Mesodermal cell (in vitro differentiated cells): ENCODE results near the gene INPP5D.

Experiments used
- H3K27ac ChIP-seq: 2 replicates; pipeline ENCODE4 v1.7.0; 2013; ENCODE audit warnings: mild to moderate bottlenecking, low read depth, low read length, moderate library complexity; ENCODE audit not compliant: severe bottlenecking
- H3K36me3 ChIP-seq: 2 replicates; pipeline ENCODE4 v1.7.1; 2013; ENCODE audit warnings: mild to moderate bottlenecking, low read length, moderate library complexity; ENCODE audit not compliant: control insufficient read depth, insufficient read depth
- H3K4me1 ChIP-seq: one replicate; pipeline ENCODE4 v1.7.1; 2013; ENCODE audit warnings: mild to moderate bottlenecking, low read length; ENCODE audit not compliant: insufficient read depth, control insufficient read depth, poor library complexity, severe bottlenecking
- H3K4me3 ChIP-seq: 2 replicates; pipeline ENCODE4 v1.7.0; 2013; ENCODE audit warnings: low read length, control low read depth, mild to moderate bottlenecking; ENCODE audit not compliant: insufficient read depth, poor library complexity, severe bottlenecking; ENCODE audit errors: extremely low read depth
- H3K9me3 ChIP-seq: 2 replicates; pipeline ENCODE4 v1.7.1; 2013; ENCODE audit warnings: mild to moderate bottlenecking, low read length, moderate library complexity; ENCODE audit not compliant: control insufficient read depth
- WGBS, 2 experiments: methylation state at CpG; one replicate each; pipeline ENCODE4 v1.1.5; 2013; ENCODE audit warnings: missing lambda C conversion rate in 2 of 2; ENCODE audit not compliant: insufficient coverage in 2 of 2; 5-methylcytosine and 5-hydroxymethylcytosine counted together

The INPP5D gene

DNA sequence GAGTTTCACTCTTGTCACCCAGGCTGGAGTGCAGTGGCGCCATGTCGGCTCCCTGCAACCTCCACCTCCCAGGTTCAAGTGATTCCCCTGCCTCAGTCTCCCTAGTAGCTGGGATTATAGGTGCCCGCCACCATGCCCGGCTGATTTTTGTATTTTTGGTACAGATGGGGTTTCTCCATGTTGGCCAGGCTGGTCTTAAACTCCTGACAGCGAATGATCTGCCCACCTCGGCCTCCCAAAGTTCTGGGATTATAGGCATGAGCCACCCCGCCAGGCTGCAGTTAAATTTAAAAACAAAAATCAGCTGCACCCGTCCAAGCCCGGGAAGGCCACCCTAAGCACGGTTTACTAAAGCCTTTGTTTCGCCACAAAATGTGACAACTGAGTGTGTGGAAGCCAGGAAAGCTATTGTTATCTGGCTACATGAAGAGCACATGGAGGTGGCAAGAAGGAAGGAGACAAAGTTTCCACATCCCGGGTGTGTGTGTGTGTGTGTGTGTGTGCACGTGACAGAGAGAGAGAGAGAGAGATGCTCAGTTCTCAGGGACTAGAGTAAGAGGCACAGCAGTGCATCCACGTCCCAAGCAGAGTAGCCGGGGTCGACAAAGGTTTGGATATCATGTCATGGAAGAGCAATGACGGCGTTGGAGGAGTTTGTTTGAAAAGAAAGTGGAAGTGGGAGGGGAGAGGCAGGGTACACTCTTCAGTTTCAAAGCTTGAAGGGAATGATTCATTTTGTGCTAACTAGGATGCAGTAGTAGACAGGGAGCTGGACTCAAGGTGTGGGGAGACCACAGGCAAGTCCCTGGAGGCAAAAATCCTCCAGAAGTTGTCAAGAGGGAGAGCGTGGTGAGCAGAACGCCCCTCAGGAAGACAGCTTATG lies 20.1 kb downstream of the INPP5D start:
- Histone ChIP-seq H3K4me3 (no peak overlapping the region), H3K4me1 (no peaks in the 10 kb centered on the region), H3K9me3 (no peaks in the 10 kb centered on the region), H3K27ac (no peak overlapping the region), H3K36me3 (no peaks in the 10 kb centered on the region)
- 94% methylated on average over 17 to 18 of the region's 20 CpGs for WGBS, 2 experiments

DNA sequence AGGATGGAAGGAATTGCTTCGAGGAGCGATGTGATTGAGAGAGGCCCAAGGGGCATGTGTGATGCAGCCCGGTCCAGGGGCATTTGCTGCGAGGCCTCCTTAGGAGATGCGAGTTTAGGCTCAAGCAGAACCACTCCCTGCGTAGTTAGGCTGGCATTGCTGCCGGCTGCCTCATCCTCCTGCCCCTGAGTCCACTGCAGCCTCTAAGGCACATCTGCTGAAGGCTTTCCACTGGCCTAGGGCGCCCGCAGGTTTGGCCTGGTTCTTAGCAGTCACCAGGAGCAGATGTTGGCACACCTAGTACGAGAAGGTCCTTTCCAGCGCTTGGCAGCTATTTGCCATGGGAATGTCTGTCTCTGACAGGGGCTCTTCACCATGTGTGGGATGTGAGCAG lies 20.7 kb downstream of the INPP5D start:
- Histone ChIP-seq H3K9me3 (no peaks in the 10 kb centered on the region), H3K4me1 (no peaks in the 10 kb centered on the region), H3K36me3 (no peaks in the 10 kb centered on the region), H3K27ac (no peak overlapping the region), H3K4me3 (no peak overlapping the region)
- 94% methylated on average over 11 of the region's 11 CpGs for WGBS, 2 experiments

DNA sequence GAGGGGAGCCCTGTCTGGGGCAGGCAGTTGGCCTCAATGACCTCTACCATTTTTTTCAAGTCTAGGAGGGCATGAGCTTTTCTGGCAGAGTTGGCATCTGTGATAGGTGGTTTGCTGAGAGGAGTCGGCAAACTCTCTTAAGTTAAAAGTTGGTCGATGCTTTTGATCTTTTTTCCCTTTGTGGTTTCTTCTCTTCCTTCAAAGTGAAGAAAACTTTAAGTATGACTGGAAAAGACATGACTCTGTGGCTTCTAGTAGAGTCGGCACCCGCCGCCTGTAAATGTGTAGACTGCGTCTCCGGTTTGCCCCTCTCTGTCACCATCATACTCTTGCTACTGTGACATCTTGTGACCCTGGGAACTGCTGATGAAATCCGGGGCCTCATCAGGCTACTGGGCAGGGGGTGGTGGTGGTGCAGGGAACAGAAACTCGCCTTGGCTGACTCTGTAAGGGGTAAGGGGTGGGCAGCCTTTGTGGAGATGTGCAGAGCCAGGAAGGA lies 21.1 kb downstream of the INPP5D start:
- Histone ChIP-seq H3K4me3 (no peak overlapping the region), H3K9me3 (no peaks in the 10 kb centered on the region), H3K36me3 (no peaks in the 10 kb centered on the region), H3K4me1 (no peaks in the 10 kb centered on the region), H3K27ac (no peak overlapping the region)
- WGBS, 2 experiments = 90 to 100% methylated on average over 5 to 7 of the region's 9 CpGs

DNA sequence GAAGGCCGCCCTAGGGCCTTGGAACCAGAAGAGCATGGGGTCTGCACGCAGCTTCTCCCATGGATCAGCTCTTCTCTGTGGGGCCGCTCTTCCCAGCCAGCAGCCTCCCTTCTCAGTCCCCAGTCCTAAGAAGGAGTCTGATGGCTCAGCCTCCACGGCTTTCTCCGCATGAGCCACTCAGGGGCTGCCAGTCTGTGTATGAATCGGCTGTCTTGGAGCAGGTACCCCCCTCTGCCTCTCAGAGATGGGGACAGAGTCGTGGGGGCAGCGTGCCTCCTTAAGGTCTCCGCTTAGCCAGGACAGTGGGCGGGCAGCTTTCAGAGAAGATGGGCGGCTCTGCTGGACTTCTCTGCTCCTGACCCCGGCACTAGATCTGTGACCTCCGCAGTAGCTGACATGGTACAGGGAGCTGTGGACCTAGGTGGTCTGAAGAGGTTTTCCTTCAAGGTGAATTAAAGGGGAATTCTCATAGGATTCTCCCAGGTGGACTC lies 21.6 kb downstream of the INPP5D start:
- no peaks in the 10 kb centered on the region for H3K36me3 ChIP-seq
- 95% methylated on average over 7 to 13 of the region's 13 CpGs for WGBS, 2 experiments
- no peaks in the 10 kb centered on the region for H3K4me1 ChIP-seq
- H3K4me3 ChIP-seq = no peak overlapping the region
- H3K27ac ChIP-seq = no peak overlapping the region
- H3K9me3 ChIP-seq = no peaks in the 10 kb centered on the region

DNA sequence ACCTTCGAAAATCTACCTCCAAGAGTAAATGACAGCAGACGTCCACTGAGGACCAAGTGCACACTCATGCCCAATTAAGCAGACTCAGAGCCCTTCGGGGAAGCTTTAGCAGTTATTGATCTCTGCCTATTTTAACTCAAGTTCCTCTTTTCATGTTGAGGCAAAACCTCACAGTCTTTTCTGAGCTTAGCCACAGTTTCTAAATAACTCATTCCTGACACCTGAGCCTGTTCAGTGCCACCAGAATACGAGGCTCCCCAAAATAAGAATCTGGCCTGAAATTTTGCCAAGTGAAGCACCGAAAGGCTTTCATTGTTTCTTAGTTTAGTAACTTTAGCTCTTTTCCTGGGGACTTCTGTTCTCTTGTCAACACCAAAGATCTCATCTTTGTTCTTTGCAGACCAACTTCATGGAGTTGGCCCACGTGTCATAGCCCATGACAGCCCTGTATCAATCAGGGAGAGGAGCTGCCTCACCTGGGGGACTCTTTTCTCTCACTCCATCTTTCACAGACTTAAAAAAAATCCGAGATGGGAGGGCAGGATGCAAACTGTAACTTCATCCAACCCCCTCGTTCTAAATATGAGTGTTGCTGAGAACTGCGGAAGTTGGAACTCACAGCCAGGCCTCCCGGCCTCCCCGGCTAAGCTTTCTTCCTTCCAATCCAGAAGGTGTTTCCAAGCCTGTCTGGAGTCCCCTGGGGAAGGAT lies 22.2 kb downstream of the INPP5D start:
- H3K9me3 ChIP-seq = no peaks in the 10 kb centered on the region
- WGBS, 2 experiments = 84% methylated on average over 9 of the region's 11 CpGs

DNA sequence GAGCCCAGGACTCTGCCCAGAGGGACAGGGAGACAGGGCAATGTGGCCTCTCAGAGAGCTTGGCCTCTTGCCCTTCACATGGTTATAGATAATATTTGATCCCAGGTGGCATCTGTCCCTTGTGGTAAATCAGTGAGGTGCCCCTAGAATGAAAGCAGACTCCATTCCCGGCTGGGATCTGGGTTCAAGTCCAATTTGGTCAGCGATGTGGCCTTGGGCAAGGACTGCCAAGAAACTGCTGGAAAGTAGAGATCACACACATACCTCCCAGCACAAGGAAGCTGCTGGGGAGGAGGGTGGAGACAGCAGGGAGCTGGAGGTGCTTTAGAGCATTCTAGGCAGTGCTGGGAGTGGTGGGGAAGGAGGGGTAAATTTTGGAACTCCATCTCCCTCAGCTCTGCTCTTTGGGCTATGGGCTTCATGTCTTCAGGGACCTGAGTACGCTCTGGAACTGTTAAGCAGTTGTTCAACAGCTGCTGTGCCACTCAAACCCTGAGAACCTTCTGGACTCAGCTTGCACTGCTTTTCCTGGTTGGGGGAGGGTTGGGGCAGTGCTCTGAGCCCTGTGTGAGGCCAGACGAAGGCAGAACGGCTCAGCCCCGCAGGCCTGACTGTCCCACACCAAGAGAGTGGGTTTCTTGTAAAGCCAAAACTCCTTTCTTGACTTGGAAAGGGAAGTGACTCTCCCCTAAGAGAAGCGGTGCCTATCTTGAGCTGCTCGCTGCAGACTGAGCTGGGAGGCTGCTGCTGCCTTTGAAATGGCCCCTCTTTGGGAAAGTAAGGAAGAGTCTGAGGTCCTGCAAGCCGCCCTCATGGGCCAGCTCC lies 23.0 kb downstream of the INPP5D start:
- Histone ChIP-seq H3K36me3 (no peaks in the 10 kb centered on the region), H3K4me3 (no peak overlapping the region), H3K27ac (peak overlapping the region; percentile 62), H3K9me3 (no peaks in the 10 kb centered on the region), H3K4me1 (no peaks in the 10 kb centered on the region)
- WGBS, 2 experiments = 80 to 82% methylated on average over 7 to 8 of the region's 9 CpGs

More for the DNA sequence above, 22.2 kb downstream of the INPP5D start:
- Histone ChIP-seq H3K36me3 (no peaks in the 10 kb centered on the region), H3K4me1 (no peaks in the 10 kb centered on the region), H3K27ac (no peak overlapping the region), H3K4me3 (no peak overlapping the region)

DNA sequence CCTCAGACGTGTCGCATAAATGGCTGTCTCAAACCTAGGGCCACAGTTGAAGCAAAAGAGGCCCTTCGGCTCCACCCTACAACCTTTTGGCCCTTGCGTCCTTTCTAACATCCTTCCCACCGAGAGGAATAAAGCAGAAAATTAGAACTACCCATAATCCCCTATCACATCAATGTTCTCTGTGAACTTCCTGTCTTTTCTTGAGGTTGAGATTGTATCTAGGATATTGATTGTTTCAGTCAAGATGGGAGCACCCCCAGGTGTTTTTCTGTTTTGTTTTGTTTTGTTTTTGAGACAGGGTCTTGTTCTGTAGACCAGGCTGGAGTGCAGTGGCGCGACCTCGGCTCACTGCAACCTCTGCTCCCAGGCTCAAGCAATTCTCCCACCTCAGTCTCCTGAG lies 23.6 kb downstream of the INPP5D start:
- H3K36me3 ChIP-seq = no peaks in the 10 kb centered on the region
- H3K9me3 ChIP-seq = no peaks in the 10 kb centered on the region
- peak overlapping the region; percentile 62 for H3K27ac ChIP-seq
- no peaks in the 10 kb centered on the region for H3K4me1 ChIP-seq
- 72 to 90% methylated on average over 3 to 4 of the region's 8 CpGs for WGBS, 2 experiments
- H3K4me3 ChIP-seq = no peak overlapping the region

DNA sequence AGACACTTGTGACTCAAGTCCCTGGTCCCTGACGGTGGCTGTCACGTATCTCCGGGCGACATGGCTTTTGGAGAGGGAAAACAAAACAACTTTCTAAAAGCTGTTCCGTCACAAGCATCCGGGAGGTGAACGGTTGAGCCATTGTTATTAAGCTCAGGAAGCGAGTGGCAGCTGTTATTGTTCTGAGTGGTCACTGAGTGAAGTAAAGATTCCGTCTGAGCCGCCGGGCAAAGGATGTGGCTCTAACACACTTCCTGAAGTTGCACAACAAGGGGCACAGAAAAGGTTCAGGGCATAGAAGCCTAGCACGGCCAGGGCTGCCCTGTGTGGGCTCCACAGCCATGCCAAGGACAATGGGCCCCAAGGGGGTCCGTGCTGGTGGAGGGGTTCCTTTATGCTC lies 24.3 kb downstream of the INPP5D start:
- Histone ChIP-seq H3K4me3 (no peak overlapping the region), H3K27ac (peak overlapping the region; percentile 62), H3K9me3 (no peaks in the 10 kb centered on the region), H3K36me3 (no peaks in the 10 kb centered on the region), H3K4me1 (no peaks in the 10 kb centered on the region)
- 83 to 84% methylated on average over 12 to 13 of the region's 13 CpGs for WGBS, 2 experiments

DNA sequence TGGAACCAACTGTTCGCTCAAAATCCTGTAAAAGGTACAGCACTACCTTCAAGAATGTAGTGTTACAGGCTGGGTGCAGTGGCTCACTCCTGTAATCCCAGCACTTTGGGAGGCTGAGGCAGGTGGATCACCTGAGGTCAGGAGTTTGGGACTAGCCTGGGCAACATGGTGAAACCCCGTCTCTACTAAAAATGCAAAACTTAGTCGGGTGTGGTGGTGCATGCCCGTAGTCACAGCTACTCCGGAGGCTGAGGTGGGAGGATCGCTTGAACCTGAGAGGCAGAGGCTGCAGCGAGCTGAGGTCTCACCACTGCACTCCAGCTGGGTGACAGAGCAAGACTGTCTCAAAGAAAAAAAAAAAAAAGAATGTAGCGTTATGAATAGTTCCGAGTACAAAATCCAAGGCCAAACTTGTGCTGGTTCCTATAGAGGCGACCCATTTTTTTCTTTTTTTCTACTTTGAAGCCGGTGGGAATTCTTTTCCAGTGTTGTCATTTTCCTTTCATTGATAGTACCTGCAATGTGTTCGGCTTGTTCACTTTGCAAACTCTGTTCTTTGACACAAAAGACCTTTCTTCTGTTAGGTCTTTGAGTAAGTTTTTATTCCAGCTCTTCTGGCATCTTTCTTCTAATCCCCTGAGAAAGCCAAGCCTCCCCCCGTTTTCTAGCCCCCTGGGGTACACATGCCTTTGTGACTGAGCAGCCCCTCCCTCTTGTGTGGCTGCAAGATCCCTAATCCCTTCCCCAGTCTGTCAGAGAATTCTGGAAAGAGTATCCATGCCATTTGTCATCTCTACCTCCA lies 25.1 kb downstream of the INPP5D start:
- WGBS, 2 experiments = 86 to 88% methylated on average over 11 of the region's 13 CpGs
- Histone ChIP-seq H3K36me3 (no peaks in the 10 kb centered on the region), H3K27ac (no peak overlapping the region)

DNA sequence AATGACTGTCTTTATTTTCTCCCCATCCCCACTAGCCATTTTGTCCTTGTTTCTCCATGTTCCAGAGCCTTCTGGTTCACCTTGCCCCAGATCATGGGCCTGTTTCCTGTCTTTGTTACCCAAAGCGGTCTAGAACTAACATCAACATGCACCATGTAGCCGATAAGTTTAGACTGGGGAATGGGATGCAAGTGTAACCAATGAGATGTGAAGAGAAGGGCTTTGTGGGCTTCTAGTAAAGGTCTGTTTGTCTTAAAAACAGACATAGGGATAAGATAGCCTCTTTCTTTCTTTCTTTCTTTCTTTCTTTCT lies 25.7 kb downstream of the INPP5D start:
- H3K27ac ChIP-seq = no peak overlapping the region
- no peaks in the 10 kb centered on the region for H3K36me3 ChIP-seq
- no peak overlapping the region for H3K4me3 ChIP-seq
- H3K9me3 ChIP-seq = no peaks in the 10 kb centered on the region
- 80 to 100% methylated on average over 1 of the region's 2 CpGs for WGBS, 2 experiments
- H3K4me1 ChIP-seq = no peaks in the 10 kb centered on the region

More for the DNA sequence above, 25.1 kb downstream of the INPP5D start:
- no peak overlapping the region for H3K4me3 ChIP-seq
- no peaks in the 10 kb centered on the region for H3K9me3 ChIP-seq
- no peaks in the 10 kb centered on the region for H3K4me1 ChIP-seq
